GM21737 (cell line): Measurements from ENCODE around the gene ITGA6.

Experiments used
- ATAC-seq: cut with Tn5 transposase; IDR thresholded peaks from one replicate; pipeline ENCODE4 v1.9.1; 2021; ENCODE audit warnings: mild to moderate bottlenecking, moderate library complexity; ENCODE audit not compliant: unreplicated experiment

ITGA6 gene

DNA sequence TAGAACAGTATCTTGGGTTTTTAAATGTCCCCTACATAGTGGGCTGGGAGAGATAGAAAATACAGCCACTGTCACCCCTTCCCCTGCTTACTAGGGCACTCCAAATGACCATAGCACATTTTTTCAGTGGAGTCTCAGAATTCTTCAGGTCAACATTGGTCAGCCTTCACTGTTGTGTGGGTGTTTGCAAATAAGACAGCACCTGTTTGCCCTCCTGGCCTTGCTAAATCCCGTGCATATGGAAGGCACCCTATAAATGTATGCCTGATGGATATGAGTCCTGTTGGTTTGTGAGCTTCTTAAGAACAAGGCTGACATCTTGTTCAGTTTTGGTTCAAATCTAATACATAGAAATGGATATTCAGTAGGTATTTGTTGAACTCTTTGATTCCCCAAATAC, 12.5 kb downstream of the ITGA6 start:
- no peak for ATAC-seq

DNA sequence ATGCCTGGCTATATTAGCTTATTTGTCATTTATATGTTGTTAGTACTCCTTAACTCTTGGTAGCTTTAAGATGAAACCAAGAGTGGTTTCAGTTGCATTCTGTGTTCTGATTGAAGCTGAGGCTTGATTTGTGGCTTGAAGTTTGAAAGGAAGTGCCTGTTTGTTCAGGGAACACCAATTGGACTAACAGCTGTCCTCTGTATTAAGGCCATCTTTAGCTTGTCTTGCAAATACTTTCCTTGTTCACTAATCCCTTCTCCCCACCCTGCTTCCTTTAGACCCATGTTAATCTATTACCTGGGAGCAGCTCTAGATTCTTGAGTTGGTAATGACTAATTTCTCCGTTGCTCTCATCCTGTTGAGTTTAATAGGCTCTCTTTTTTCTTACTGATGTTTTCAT, 13.4 kb downstream of the ITGA6 start:
- ATAC-seq = no peak

DNA sequence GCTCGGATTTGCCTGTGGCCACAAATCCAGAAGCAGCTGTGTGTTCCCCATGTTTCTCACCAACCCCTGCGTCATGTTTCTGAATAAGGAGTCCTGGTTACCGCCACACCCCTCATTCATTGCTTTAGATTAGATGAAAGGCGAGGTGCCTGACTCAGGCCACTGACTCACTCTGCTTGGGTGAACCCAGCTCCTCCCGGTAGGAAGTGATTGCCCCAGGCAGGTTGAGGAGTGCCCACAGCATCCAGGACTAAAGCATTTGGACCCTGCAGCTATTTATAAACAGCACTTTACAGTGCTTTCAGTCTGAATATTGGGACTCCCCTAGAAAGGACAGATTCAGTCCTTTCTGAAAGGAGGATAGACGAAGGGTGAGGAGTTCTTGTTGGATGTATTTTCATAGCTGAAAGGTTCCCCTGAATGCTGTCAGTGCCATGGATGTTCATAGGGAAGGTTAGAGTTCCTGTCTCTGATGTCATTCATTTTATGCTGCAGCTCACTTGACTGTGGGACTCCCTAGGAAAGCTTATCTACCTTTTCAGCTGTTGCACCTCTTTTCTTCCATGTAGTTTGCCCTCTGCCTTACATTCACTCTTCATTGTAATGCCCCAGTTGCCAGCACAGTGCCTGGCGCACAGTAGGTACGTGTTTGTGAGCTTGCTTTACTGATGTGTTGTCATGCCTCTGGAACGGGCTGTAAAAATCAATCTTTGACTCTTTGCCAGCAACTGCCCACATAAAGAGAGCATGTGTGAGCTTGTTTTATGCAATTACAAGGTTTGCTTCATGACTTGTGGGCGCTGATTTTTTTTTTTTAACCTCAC, 14.9 kb downstream of the ITGA6 start:
- no peak for ATAC-seq

DNA sequence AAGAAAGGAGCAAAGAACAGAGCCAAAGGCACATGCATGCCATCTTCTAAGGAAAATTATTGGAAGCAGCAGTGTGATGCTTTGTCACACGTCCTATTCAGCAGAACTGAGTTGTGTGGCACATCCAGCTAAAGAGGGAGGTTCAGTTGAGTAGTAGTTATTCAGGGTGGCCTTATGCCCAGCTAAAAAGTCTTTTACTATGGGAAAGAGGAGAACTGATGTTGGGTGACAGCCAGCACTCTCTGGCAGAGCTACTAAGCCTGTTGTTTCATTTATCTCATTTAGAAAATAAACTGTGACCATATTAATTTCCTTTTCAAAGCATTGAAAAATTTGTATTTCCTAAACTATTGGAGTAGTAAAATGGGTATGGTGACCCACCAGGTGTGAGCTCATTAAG, 18.5 kb downstream of the ITGA6 start:
- no peak for ATAC-seq

DNA sequence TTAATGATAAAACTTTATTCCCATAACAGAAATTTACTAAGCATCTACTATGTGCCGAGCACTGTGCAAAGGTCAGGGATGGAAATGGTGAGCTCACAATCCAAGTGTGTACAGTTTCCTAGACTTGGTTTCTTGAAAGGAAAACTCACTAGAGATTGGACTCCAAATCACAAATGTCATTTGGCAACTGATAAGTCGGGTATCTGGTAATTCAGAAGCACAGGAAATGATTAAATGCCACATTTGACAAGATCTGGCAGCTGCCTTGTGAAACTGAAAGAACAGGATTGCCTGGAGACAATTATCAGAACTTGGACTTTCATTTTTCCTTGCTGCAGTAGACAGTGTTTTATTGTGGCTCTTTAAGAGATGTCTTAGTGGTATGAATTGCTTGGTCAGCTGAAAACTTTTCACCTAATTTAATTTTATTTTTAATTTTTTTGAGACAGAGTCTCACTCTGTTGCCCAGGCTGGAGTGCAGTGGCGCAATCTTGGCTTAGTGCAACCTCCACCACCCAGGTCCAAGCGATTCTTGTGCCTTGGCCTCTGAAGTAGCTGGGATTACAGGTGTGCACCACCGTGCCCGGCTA, 19.2 kb downstream of the ITGA6 start:
- ATAC-seq = no peak

DNA sequence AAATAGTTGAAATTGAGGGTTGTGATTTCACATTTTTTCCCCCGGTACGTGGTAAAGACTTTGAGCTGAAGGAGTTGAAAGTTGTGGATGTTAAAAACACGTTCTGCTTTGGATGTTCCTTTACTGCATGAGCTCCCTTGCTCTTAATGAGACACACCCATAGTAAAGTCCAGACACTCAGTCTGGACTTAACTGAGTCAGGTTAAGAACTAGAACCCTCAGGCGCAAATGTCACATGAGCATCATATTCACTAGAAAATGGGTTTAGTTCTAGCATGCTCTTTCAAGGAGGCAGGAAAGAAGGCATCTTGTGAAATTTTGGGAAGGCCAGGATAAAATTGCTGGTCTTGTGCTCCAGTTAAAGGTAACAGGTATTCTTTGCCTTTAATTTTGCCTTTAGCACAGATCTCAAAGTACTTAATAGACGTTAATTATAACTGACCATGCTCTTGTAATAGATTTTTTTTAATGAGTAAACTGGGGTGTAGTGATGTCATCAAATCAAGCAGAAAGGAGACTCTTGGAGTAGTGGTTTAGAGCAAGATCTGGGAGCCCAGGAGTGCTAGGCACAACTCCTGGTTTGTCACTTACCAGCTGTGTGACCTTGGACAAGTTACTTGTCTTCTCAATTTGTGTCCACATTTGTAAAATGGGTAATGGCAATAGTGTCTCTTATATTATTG, 20.6 kb downstream of the ITGA6 start:
- ATAC-seq = no peak

DNA sequence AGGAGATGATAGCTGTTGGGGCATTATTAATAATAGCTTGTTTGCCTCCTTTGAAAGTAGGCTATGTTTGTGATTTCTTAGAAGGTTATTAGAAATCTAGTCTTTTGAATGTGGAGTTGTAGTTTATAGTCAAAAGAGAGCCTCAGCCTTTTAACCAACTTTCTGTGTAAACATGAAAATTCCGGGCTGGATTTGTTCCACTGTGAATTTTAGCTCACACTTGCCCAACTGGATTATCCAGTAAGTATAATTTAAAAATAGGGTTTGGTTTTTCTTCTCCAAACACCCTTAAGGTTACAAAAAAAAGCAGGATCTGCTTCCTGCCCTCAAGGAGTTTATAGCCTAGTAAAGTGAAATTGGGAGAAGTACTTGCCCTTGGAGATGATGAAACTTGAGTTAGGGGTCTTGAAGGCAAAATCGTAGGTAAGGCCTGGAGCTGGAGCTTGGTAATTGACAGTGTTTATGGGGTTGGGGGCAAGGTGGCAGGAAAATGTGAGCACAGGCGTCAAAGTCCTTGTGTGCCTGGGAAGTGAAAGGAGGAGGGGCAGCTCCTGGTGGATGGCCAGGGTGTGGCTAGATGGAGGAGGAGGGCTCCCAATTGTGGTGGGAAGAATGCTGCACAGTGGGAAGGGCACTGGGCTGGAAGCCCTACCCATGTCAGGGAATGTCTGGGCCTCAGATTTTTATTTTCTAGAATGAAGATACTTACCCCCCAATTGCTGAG, 21.3 kb downstream of the ITGA6 start:
- no peak for ATAC-seq

DNA sequence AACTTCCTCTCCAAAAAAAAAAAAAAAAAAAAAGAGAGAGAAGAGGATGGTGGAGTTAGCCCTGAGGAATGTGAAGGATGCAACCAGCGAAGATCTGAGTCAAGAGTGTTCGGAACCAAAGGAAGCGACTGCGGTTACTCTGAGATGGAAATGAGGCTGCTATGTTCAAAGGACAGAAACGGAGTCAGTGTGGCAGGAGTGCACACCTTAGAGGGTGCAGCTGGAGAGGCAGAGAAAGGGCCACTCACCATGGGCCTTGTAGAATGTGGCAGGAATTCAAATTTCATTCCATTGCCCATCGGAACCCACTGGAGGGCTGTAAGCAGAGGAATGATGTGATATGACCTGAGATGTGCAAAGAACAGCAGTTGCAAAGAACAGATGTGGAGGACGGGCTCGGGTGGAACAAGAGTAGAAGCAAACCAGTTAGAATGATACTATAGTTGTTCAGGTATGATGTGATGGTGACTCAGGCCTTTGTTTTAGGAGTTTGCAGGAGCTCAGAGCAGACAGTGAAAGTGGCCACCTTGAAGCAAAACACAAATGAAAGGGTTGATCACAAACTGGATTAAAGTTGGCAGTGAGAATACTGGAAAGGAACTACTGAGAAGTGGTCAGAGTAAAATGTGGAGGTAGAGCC, 22.6 kb downstream of the ITGA6 start:
- no peak for ATAC-seq

DNA sequence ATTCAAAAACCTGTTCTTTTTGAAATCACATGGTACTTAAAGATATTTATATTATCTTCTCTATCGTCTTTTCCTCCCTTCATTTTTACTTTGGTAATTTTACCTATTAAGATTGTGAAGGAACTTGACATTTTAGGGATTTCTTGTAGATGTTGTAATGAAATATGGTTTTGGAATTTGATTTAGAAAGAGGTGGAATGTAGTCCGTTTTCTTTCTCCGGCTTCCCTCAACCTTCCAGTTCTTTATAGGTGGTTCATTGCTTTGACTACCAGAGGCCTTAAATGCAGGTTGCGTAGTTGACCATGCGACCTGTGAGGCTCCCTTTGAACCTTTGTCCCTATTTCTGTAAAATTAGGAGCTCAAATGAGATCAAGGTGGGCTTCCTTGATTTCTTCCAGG, 24.5 kb downstream of the ITGA6 start:
- ATAC-seq = no peak

DNA sequence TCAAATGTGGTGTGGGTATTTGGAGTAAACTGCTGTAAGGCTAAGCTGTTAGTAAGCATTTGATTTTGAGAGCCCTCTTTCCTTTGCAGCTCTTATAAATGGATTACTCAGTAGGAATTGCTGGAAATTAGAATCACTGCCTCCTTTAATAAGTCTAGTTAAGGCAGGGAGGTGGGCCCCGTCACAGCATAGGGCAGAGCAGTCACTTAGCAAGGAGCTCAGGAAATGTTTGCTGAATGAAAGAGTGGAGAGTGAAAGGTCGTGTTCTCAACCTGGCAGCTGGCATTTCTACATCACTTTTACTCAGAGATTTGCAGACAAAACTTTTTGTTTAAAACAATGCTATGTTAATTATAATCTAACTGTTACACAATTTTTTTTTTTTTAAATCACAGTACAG, 25.5 kb downstream of the ITGA6 start:
- ATAC-seq = no peak

DNA sequence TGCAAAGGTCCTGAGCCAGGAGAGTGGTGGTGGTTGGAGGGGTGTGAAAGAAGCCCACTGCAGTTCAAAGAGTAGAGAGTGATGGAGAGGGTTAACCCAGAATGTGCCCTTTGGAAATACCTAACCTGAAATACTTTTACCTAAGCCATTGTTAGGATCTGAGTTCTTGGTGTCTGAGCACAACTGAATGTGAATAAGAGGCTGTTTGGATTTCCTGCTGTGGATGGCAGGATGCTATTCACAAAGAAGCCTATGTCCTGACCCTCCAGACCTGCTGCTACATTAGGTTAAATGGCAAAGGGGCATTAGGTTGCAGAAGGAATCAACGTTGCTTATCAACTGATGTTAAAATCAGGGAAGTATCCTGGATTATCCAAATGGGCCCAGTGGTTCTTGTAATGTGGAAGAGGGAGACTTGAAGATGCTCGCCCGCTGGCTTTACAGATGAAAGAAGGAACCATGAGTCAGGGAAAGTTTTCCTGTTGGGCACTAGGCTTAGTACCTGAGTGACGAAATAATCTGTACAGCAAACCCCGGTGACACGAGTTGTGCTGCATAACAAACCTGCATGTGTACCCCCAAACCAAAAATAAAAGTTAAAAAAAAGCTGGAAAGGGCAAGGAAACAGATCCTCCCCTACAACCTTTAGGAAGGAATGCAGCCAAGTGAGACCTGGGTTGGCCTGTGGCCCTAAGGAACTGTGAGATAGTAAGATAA, 27.2 kb downstream of the ITGA6 start:
- ATAC-seq = no peak

DNA sequence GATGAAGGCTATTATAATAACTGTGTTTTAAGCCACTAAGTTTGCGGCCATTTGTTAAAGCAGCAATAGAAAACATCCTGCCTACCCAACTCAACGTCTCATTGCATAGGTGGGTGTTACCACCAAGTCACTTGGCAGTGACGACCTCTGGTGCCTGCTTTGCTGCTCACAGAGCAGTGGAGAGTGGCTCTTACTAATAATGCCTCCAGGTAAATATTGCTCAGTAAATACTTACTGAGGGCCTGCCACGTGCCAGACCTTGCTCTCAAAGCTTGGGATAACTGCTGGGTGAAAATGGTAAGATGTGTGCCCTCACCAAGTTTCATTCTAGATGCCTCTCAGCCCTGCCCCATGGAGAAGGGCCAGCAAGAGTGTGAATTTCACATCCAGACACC, 27.7 kb downstream of the ITGA6 start:
- ATAC-seq = no peak

DNA sequence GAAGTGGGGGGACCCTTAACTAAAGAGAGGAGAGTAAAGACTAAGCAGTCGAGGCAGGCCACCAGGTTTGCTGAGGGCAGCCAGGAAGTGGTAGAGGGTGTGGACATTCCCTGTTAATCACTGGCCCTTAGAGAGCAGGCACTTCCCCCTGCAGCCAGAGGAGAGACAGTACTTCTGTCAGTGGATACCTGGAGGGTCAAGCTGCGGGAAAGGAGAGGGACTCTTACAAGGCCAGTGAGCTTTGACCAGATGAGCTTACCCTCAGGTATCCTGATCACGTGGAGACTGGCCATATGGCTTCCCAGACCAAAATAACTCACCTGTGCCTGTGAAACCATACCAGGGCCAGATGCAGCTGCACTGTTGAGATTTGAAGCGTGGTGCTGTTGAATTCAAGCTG, 28.6 kb downstream of the ITGA6 start:
- ATAC-seq = no peak

DNA sequence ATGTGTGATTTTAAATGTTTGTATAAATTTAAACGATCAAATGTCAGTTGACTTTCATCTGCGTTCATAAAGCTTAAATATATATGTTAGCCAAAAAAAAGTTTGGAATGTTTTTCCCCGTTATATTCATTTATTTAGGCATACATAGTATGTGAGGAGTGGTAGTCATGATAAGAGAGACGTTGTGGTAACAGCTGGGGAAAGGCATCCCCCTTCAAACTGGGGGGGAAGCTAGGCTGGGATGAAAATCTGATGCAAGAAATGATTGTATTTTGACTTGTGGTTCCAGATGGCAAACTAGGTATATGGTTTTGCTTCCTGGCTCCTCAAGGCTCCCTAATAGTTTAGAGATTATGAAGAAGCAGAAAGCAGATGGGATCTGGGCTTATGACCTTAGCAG, 30.1 kb downstream of the ITGA6 start:
- ATAC-seq = no peak

DNA sequence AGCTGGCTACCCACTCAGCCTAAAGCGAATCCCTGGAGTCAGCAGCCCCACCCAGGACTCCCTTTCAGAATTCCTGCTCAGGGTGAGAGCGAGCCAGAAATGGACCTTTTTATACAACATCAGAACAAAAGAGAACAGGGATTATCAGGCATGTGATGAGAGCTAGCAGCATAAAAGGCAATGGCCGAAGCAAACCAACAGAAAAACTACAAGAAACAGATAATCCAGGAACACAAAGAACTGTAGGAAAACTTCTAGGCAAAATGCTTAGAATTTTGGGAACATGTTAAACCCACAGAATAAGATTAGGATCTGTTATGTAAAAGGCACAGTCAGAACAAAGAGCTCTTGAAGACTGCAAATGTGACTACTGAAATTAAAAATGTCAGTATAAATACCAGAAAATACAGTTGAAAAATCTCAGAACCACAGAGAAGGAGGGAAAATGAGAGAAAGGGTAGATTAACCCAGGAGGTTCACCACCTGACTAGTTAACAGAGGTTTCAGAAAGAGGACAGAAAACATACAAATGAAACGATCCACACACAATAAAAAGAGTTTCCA, 31.3 kb downstream of the ITGA6 start:
- no peak for ATAC-seq

DNA sequence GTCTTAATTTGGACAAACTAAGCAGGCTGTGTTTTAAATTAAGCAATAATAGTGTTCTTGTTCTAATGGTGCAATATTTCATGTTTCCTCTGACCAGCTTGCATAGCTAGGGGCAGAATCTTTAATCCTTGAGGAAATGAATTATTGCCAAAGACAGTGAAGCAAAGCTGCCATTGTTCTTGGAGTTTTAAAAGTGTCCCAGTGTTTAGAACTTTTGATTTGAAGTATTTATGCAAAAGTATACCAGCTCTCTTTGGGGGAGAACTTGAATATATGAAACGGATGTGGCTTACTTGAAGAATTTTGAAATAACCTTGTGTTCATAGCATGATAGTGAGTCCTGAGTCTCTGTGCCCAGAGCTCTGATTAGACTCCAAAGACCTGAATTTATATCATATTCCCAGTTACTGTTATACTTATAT, 33.4 kb downstream of the ITGA6 start:
- no peak for ATAC-seq

DNA sequence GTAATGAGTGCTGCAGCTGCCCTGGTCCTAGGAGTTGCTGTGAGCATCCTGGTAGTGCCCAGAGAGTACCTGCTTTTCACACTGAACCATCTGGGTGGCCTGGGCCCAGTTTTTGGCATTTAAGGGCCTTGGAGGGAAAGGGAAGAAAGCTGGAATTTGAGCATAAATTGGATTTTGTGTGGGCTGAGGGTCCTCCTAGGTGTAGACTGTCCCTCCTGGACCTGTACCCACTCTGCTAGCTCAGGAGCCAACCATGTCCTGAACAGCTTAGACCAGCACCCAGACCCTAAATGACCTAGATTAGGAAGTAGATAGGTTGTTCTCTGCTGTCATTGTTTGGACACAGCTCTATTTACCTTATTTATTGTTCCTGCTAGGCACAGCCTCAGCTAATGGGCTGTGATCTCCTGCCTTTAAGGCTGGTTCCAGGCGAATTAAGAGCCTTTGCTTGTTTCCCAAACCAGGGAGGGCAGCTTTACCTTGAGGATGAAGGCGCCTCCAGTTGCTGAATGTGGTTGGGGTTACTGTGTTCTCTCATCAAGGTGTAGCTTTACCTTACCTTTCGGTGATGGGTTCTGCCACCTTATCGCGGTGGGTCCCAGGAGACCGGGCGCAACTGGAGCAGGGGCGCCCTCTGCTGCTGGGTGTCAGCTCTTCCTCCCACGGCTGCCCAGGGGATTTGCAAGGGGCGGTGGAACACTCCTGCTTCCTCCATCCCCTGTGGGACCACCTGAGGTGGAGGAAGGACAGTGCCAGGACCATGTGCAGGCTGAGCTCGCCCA, 34.4 kb downstream of the ITGA6 start:
- no peak for ATAC-seq

DNA sequence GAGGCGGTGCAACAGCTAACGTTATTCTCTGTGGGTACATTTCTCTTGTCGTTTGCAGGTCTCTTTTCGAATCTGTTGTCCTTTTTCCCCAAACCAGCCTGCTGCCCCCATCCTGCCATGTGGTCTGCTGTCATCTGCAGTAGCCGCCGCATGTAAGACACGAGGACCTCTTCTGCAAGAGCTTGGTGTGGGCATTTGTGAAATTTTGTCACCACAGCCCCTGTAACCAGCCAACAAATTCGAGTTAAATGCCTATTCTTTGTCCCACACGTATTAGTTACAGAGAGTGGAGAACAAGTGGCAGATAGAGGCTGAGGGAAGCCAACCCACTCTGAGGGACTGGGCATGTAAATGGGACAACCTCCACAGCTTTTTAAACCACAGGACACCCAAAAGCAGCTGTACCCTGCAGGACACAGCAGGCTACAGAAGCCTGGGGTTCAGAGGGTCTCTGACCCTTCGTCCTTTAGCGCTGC, 35.0 kb downstream of the ITGA6 start:
- ATAC-seq = no peak

DNA sequence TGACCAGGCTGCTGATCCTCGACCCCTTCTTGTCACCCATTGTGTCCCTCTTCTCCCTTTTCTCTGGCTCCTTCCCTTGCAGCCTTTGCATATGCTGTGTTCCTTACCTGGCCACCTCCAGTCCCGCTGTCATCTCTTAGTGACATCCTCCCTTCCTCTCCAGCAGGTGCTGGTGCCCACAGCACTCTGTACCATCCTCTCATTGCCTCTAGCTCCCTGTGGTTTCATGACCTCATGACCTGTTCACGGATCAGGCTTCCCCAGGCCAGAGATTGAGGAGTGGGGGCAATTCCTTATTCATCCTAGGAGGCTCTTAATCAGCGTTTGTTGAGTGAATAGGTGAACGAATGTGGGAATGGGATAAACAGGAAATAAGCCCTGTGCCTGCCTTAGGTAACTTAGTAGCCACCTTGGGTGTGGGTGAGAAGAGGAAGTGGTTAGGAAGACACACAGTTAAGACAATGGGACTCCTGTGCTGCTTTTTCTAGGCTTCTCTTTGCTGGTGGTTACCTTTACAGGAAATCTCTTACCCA, 35.5 kb downstream of the ITGA6 start:
- ATAC-seq = no peak
